ENCODE measurements around the gene DIAPH3.

DNA sequence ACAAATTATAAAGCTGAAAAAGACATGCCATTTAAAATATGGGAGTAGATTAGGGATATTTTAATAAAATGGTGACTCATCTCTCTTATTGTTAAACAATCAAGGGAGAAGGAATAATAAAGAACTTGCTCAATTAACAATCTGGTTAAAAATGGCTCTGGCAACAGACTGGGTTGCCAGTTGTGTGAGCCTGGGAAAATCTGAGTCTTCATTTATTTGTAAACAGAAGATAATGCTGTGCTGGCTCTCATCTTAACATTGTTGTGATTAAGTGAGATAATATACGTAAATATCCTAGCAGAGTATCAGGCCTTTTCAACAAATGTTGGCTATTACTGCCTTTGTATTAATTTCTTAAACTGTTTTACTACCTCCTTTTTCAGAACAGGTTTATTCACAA lies 453.3 kb downstream of the DIAPH3 start:
- TF ChIP-seq CTCF (conservative IDR thresholded peaks at IDR 0.05), result no peak
- TF ChIP-seq ZFX (IDR thresholded peaks at IDR 0.05), result no peak

Measured in C4-2B (cell line).